GM18868 (cell line): ENCODE measurements around the gene CPNE9.
A peak's percentile ranks its signal among the peaks of the same experiment; 100 is the strongest.

Source experiments
- ATAC-seq: cut with Tn5 transposase; IDR thresholded peaks from one replicate; pipeline ENCODE4 v1.9.1; 2021; ENCODE audit warnings: mild to moderate bottlenecking, moderate library complexity; ENCODE audit not compliant: unreplicated experiment

Gene CPNE9

GRCh38 chr3:9703736-9704346 is at the start of gene CPNE9:
Gene CPNE9, plus strand, starts transcription at chr3:9703833. Its CDS starts 164 bp downstream, at chr3:9703997.
- no peak for ATAC-seq

DNA sequence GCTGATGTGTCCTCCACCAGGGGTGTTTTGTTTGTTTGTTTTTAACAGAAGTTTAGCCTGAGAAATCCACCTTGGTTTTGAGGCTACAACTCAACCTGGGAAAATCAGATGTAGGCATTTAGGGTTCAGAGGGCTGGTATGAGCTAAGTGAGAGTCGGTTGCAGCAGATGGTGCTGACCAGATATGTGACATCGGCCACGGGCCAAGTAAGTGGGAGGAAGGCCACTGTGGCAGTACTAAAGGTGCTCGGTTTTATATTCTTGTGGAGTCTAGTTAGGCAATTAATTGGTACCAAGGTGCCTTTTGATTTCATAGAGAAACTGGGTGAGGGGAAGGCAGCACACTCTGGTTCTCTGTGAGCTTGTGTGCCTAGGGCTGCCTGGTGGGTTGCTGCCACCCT is 43.8 kb upstream of the CPNE9 start:
- no peak for ATAC-seq

DNA sequence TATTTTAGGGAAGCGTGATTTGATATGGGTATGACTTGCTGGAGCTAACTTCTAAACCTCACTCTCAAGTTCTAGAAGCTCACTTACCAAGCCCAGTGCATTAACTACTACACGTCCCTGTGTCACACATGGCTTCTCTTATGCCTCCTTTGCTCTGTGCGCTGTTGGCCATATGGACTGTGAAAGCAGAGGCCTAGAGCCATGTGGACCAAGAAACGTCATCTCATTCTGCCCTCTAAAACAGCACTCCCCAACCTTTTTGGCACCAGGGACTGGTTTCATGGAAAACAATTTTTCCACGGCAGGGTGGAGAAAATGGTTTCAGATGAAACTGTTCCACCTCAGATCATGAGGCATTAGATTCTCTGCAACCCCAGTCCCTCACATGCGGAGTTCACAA is 42.7 kb upstream of the CPNE9 start:
- ATAC-seq: no peak

DNA sequence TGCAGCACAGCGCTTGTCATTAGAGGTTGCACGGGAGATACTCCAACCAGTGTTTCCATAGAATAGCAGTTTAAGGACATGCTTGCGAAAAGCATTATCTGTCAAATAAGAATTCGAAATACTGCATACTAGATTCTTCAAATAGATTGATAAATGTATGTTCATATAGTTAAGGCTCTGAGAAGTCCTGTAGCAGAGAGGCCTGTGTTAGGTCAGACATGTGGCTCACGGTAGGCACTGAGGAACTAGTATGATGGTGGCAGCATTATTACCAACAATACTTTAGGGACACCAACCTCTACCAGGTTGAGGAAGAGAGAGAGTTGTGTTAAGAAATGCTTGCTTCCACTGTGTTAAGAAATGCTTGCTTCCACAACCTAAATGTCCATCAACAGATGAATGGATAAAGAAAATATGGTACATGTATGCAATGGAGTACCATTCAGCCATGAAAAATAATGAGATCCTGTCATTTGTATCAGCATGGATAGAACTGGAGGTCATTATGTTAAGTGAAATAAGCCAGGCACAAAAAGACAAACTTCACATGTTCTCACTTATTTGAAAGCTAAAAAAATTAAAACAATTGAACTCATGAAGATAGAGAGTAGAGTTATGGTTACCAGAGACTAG is 39.4 kb upstream of the CPNE9 start:
- no peak for ATAC-seq

DNA sequence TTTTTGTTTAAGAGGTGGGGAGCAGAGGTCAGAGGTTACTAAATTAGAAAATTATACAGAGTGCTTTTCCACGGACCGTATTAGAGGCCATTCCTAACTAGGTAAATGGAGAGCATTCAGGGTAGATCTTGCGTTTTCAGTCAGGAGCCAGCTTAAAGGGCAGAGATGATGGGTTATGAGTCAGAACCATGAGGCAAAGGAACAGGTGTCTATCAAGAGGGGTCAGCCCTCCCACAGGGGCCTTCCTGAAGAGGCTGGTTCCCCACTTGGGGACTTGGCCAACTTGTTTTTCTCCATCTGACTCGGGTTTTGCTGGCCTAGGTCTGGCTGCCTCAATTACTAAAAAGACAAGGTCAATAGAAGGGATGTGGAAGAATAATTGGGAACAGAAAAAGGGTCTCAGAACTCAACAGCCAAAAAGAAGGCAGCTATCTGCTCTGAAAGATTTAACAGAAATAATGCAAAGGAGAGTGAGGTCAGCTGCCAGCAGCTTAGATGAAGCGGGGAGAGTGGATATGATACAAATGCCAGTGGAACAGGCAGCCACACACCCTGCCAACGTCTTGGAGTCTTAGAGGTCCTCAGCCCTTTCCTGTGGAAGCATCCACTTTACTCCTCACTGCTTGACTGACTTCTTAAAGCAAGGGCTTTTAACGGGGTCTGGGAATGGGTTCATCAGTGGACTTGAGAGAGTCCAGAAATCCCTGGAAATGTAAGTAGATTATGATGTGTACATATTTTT is 36.8 kb upstream of the CPNE9 start:
- ATAC-seq: no peak

DNA sequence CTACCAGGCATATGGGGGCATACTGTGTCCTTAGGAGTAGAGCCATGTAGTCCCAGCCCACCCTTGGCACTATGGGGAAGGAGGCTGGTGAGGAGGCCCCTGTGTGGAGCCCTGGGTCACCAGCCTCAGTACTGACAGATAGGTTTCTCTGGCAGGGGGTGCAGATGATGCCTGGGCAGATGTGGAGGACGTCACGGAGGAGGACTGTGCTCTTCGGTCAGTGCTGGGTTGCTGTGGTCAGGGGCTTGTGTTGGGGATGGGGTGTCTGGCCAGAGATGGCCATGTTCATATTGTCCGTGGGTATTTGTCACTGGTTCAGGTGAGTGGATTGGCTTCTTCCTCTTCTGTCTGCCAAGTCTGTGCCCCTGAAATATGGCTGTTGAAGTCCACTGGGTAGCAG is 34.4 kb upstream of the CPNE9 start:
- ATAC-seq: no peak

- no peak for ATAC-seq
These were observed 33.8 kb upstream of the CPNE9 start for GRCh38 chr3:9669720-9670432.

- no peak for ATAC-seq
These were observed 30.6 kb upstream of the CPNE9 start for GRCh38 chr3:9673082-9673481.

GRCh38 chr3:9673752-9674151 is 29.9 kb upstream of the CPNE9 start:
- ATAC-seq: no peak

DNA sequence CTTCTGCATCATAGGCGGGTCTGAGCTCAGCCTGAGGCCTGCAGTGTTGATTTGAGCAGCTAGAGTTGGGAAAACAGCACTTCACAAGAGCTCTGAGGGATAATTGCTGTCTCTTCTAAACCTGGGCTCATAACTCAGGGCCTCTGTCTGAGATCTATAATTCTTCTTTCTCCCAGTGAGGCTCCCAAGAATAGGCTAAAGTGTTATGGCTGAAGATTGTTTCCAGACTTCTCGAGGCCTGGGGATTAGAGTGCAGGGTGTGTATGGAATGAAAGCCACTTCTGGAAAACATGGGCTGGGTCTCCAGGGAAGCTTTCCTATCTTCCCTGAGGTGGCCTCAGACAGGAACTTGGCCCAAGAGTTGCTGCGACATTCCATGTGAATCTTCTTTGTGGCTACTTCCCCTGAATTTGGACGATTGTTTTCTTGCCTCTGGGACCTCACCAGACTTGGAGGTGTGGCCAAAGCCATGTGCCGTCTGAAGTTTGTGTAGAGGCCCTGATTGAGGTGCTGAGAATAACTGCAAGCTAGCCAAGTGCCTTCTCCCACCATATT is 27.8 kb upstream of the CPNE9 start:
- ATAC-seq: no peak

DNA sequence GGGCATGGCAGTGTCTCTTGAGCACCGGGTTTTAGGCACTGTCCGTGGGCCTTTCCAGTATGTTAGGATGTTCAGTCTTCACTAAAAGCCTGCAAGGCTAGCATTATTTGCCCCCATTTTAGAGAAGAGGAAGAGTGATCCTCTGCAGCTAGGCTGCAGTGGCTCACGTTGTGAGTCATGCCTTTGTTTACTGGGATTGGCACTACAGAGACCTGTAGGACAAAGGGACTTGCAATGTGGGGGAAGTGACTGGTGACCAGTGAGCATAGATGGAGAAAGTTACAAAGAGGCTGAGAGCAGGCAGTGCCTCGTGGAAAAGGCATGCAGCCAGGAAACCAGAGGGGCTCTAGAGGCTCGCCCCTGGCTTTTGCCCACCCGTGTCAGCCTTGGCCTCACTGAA is 26.8 kb upstream of the CPNE9 start:
- ATAC-seq: no peak

GRCh38 chr3:9678493-9678892 is 25.1 kb upstream of the CPNE9 start:
- no peak for ATAC-seq

- ATAC-seq: no peak
These were observed 24.1 kb upstream of the CPNE9 start for GRCh38 chr3:9679476-9680080.

DNA sequence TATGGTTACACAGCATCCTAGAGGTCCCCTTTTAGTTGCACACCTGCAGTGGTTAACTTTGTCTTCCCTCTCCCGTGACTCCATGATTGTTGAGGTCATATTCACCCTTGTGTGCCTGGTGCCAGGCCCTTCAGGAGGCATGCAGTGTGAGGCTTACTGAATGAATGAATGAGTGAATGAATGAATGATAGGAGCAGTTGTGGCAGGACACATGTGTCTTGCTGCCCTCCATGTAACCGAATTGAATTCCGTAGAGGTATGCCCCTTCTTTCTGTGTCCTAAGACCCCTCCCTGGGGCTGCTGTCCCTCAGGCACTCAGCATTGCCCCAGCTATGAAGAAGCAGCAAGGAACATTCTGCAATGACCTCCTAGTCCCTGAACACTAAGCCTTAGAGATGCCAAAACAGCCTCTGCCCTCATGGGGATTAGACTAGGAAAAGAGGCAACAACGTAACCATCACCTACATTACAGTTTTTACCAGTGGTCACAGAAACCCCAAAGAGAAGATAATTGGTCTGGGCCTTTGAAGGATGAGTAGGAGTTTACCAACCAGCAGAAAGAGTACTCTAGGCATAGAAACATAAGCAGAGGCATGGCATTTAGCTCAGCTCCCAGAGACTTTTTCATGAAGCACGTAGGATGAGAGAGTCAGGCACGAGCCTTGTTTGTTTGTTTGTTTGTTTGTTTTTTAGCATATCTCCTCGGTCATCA is 22.5 kb upstream of the CPNE9 start:
- no peak for ATAC-seq

GRCh38 chr3:9681723-9682081 is 21.9 kb upstream of the CPNE9 start:
- no peak for ATAC-seq

DNA sequence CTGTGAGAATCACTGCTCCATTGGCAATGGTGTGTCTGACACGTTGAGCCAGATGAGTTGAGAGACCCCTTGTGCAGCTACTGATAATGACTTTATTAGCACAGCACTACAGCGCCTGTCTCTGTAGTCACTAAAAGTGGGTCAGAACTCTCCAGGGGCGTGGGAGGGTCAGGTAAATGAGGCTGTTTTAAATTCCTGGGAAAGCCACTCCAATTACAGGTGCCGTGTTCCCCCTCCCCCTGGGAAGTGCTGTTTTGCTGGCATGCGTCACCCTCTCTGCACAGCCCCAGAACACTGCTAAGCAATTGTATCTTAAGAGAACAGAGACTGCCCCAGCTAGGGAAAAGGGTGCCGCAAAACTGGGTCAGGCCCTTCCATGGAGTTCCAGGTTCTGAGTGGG is 21.5 kb upstream of the CPNE9 start:
- ATAC-seq: no peak

- no peak for ATAC-seq
These were observed 20.2 kb upstream of the CPNE9 start for GRCh38 chr3:9683426-9683825.

DNA sequence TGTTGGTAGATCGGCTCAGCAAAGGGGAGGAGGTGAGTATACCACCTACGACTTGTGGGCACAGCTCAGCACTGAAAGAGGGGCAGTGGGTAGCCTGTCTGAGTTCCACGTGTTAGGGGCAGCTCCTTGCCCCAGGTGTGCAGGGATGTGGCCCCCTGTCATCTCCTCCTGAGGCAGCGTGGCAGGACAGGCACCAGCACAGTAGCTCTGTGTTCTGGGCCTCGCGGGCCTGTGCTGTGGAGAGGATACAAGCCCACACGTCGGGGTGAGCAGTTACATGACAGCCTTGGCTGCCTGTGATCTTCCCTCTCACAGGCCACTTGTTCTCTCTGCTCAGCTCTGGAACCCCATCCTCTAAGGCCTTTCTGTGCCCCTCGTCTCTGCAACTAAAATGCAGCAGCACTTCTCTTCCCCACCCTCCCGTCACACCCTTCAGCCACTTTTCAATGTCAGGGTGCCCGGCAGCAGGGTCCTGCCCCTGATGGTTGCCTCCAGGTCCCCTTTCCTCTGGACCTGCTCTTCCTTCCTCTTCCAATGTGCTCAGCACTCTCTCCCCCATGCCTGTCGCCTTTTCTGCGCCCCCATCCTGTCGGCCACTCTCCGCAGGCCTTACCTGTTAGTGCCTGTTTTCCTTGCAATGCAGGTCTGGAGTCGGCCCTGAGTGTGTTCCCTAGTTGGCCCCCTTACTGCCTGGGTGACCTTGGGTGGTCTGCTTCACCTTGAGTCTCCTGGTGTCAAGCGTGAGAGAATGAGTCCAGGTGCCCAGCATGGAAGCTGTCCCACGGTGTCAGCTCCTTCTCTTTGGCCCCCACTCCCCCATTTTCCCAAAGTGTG is 18.2 kb upstream of the CPNE9 start:
- ATAC-seq: no peak

GRCh38 chr3:9686050-9686550 is 17.5 kb upstream of the CPNE9 start:
- ATAC-seq: peak; percentile 45
